ENCODE data around the gene ZNRF3. TPM values are rescaled to one million over a fixed set of nuclear protein-coding genes. Genes with fewer than 3 reads are reported as not detected.
A peak's percentile ranks its signal among the peaks of the same experiment; 100 is the strongest.

ZNRF3 gene
- total and polyA plus RNA-seq, 2 experiments from 2014 or later = 11.1 to 32.2 TPM

- TF ChIP-seq, protein P1, sequence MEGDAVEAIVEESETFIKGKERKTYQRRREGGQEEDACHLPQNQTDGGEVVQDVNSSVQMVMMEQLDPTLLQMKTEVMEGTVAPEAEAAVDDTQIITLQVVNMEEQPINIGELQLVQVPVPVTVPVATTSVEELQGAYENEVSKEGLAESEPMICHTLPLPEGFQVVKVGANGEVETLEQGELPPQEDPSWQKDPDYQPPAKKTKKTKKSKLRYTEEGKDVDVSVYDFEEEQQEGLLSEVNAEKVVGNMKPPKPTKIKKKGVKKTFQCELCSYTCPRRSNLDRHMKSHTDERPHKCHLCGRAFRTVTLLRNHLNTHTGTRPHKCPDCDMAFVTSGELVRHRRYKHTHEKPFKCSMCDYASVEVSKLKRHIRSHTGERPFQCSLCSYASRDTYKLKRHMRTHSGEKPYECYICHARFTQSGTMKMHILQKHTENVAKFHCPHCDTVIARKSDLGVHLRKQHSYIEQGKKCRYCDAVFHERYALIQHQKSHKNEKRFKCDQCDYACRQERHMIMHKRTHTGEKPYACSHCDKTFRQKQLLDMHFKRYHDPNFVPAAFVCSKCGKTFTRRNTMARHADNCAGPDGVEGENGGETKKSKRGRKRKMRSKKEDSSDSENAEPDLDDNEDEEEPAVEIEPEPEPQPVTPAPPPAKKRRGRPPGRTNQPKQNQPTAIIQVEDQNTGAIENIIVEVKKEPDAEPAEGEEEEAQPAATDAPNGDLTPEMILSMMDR (conservative IDR thresholded peaks at IDR 0.05; ENCODE audit: low read depth in 2 of 2) = no peak
Observed at GRCh38 chr22:28999510-28999909, 116.1 kb downstream of the ZNRF3 start (continued).

DNA sequence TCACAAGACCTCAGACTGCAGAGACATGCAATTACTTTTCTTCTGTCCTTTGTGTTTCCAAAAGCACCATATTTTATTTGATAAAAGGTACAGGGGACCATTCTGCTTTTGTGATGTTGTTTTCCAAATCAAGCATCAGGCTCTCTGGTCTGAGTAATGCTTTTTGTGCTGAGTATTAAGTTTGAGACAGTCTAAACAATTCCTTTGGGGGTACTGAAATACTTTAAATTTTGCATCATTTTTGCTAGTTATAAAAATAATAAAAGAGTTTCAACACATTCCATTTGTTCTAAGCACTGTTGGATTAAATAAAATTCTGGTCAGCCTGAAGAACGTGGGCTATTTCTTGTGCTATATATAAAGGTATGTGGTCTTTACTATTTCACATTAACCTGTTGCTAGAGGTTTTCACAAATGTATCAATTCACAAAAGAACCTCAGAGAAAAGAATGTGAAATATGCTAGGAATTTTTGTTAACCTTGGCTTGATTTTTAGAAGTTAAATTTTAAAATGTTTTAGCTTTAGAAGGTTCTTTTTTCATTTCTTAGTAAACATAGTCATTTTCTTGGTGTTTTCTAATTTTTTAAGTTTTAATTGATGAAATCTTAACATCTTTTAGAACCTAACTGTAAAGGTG is 116.7 kb downstream of the ZNRF3 start:
- no peaks in the 10 kb centered on the region for H3K9me3 Mint-ChIP-seq
- peaks cover 8% of the 10 kb centered on the region; the same call in 1 of the 2 replicates for H3F3A ChIP-seq (replicated peaks; ENCODE audit: low read depth)
- no peaks in the 10 kb centered on the region for H3K9me2 ChIP-seq (ENCODE audit: insufficient read depth)
- H3K27me3 Mint-ChIP-seq (ENCODE audit: insufficient read depth, low read depth, poor library complexity) = peaks cover 11% of the 10 kb centered on the region
- peaks cover 47% of the 10 kb centered on the region for H3K4me1 Mint-ChIP-seq
- no peak overlapping the region for H2AFZ ChIP-seq
- peaks cover 25% of the 10 kb centered on the region for H3K36me3 Mint-ChIP-seq (ENCODE audit: low read depth)
- peak overlapping the region; percentile 92 for H3K27ac Mint-ChIP-seq
- ATAC-seq (peak; percentile 6; the same call in 2 of the 3 replicates), DNase-seq (ENCODE audit: low spot score) (peak; percentile 84)
- H3K27me3 ChIP-seq (ENCODE audit: insufficient read depth) = no peaks in the 10 kb centered on the region
- peaks cover 51% of the 10 kb centered on the region for H3K4me1 ChIP-seq (ENCODE audit: insufficient read depth)
- H3K4me3 ChIP-seq = no peak overlapping the region
- peak overlapping the region; percentile 30; the same call in 1 of the 3 replicates for H3K4me3 Mint-ChIP-seq
- H3K79me2 ChIP-seq (replicated peaks; ENCODE audit: insufficient read depth) = peaks cover 39% of the 10 kb centered on the region
- H3K4me2 ChIP-seq = peak overlapping the region; percentile 13; the same call in 1 of the 2 replicates
- H3K36me3 ChIP-seq (ENCODE audit: insufficient read depth) = no peaks in the 10 kb centered on the region
- H4K20me1 ChIP-seq (replicated peaks; ENCODE audit: insufficient read depth) = no peaks in the 10 kb centered on the region
- peak overlapping the region; percentile 89 for H3K27ac ChIP-seq (ENCODE audit: low read depth)
- TF ChIP-seq POLR2AphosphoS5 (IDR thresholded peaks at IDR 0.05; ENCODE audit: low read depth) = no peak
- TF ChIP-seq, protein P1 (conservative IDR thresholded peaks at IDR 0.05; ENCODE audit: low read depth in 2 of 2) = no peak
- TF ChIP-seq, protein P2, sequence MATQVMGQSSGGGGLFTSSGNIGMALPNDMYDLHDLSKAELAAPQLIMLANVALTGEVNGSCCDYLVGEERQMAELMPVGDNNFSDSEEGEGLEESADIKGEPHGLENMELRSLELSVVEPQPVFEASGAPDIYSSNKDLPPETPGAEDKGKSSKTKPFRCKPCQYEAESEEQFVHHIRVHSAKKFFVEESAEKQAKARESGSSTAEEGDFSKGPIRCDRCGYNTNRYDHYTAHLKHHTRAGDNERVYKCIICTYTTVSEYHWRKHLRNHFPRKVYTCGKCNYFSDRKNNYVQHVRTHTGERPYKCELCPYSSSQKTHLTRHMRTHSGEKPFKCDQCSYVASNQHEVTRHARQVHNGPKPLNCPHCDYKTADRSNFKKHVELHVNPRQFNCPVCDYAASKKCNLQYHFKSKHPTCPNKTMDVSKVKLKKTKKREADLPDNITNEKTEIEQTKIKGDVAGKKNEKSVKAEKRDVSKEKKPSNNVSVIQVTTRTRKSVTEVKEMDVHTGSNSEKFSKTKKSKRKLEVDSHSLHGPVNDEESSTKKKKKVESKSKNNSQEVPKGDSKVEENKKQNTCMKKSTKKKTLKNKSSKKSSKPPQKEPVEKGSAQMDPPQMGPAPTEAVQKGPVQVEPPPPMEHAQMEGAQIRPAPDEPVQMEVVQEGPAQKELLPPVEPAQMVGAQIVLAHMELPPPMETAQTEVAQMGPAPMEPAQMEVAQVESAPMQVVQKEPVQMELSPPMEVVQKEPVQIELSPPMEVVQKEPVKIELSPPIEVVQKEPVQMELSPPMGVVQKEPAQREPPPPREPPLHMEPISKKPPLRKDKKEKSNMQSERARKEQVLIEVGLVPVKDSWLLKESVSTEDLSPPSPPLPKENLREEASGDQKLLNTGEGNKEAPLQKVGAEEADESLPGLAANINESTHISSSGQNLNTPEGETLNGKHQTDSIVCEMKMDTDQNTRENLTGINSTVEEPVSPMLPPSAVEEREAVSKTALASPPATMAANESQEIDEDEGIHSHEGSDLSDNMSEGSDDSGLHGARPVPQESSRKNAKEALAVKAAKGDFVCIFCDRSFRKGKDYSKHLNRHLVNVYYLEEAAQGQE (IDR thresholded peaks at IDR 0.05; ENCODE audit: unreplicated experiment) = no peak
- TF ChIP-seq ETS1 (IDR thresholded peaks at IDR 0.05) = no peak
- no peak for TF ChIP-seq JUNB (IDR thresholded peaks at IDR 0.05; ENCODE audit: unreplicated experiment)
- TF ChIP-seq NANOG (IDR thresholded peaks at IDR 0.05; ENCODE audit: borderline replicate concordance) = no peak
- TF ChIP-seq ZNF331 (CRISPR knock-in tag; IDR thresholded peaks at IDR 0.05; ENCODE audit: low read depth) = no peak
- no peak for TF ChIP-seq EZH2phosphoT487 (IDR thresholded peaks at IDR 0.05; ENCODE audit: unreplicated experiment)
- TF ChIP-seq CREB1 (CRISPR knock-in tag; IDR thresholded peaks at IDR 0.05; ENCODE audit: low read depth) = no peak
- no peak for TF ChIP-seq STAT1 (IDR thresholded peaks at IDR 0.05; ENCODE audit: unreplicated experiment)
- no peak for TF ChIP-seq ZNF114 (CRISPR knock-in tag; IDR thresholded peaks at IDR 0.05)
